DND-41 (cell line): ENCODE results near the gene IQCF2.

Experiments
- CTCF ChIP-seq: IDR thresholded peaks from 2 replicates; pipeline ENCODE4 v1.5.1; 2012; ENCODE audit warnings: borderline replicate concordance, low read length, moderate library complexity, mild to moderate bottlenecking; ENCODE audit not compliant: poor library complexity, severe bottlenecking; ENCODE audit errors: extremely low read depth
- EZH2 ChIP-seq: IDR thresholded peaks from 3 replicates; pipeline ENCODE4 v1.6.1; 2012; ENCODE audit warnings: borderline replicate concordance, low read depth, mild to moderate bottlenecking, moderate library complexity, low read length, inconsistent platforms; ENCODE audit not compliant: severe bottlenecking

GRCh38 chr3:51894939-51895338 lies 33.5 kb downstream of the IQCF2 start:
- TF ChIP-seq CTCF, result no peak
- no peak for TF ChIP-seq EZH2
